HTR-8/SVneo (cell line): ENCODE results near the gene CSF1R.

ENCODE experiments used
- DNase-seq: peaks from one replicate; pipeline ENCODE4 v3.0.0; 2011; ENCODE audit warnings: low spot score, mixed read lengths; ENCODE audit not compliant: insufficient read length
- FAIRE-seq: peaks from 2 replicates; lab custom pipeline; 2011; peaks lifted over from hg19 to GRCh38; lab: Jason Lieb, UNC

CSF1R gene

GRCh38 chr5:150077060-150077459 lies 9.3 kb downstream of the CSF1R start:
- FAIRE-seq (no peak), DNase-seq (no peak)

GRCh38 chr5:150075806-150076205 lies 10.5 kb downstream of the CSF1R start:
- DNase-seq (no peak), FAIRE-seq (no peak)

- FAIRE-seq (no peak), DNase-seq (no peak)
Measured at GRCh38 chr5:150075233-150075632, 11.1 kb downstream of the CSF1R start.

GRCh38 chr5:150073677-150074076 lies 12.7 kb downstream of the CSF1R start:
- FAIRE-seq, result no peak
- DNase-seq, result no peak

- no peak for FAIRE-seq
Measured at GRCh38 chr5:150073086-150073625, 13.2 kb downstream of the CSF1R start.

GRCh38 chr5:150070821-150071220 lies 15.5 kb downstream of the CSF1R start:
- FAIRE-seq (no peak), DNase-seq (no peak)

More at GRCh38 chr5:150073086-150073625, 13.2 kb downstream of the CSF1R start:
- no peak for DNase-seq

GRCh38 chr5:150069672-150070627 lies 16.4 kb downstream of the CSF1R start:
- no peak for FAIRE-seq
- DNase-seq, result no peak

GRCh38 chr5:150068961-150069645 lies 17.3 kb downstream of the CSF1R start:
- DNase-seq (no peak), FAIRE-seq (no peak)

- DNase-seq (no peak), FAIRE-seq (no peak)
Measured at GRCh38 chr5:150068472-150068871, 17.9 kb downstream of the CSF1R start.

- no peak for FAIRE-seq
- DNase-seq, result no peak
Measured at GRCh38 chr5:150068071-150068470, 18.3 kb downstream of the CSF1R start.

- FAIRE-seq (no peak), DNase-seq (no peak)
Measured at GRCh38 chr5:150067405-150067960, 18.9 kb downstream of the CSF1R start.

- peak; percentile 63 for FAIRE-seq
- no peak for DNase-seq
Measured at GRCh38 chr5:150066901-150067396, 19.4 kb downstream of the CSF1R start.

- FAIRE-seq (no peak), DNase-seq (no peak)
Measured at GRCh38 chr5:150066436-150066835, 19.9 kb downstream of the CSF1R start.

GRCh38 chr5:150065886-150066285 lies 20.5 kb downstream of the CSF1R start:
- no peak for DNase-seq
- FAIRE-seq, result no peak

- no peak for FAIRE-seq
- DNase-seq, result peak; percentile 54
Measured at GRCh38 chr5:150065346-150065745, 21.0 kb downstream of the CSF1R start.

- DNase-seq (no peak), FAIRE-seq (no peak)
Measured at GRCh38 chr5:150064681-150065220, 21.6 kb downstream of the CSF1R start.

- FAIRE-seq (no peak), DNase-seq (no peak)
Measured at GRCh38 chr5:150063638-150064037, 22.7 kb downstream of the CSF1R start.

GRCh38 chr5:150062216-150062922 lies 24.0 kb downstream of the CSF1R start:
- FAIRE-seq, result no peak
- DNase-seq, result no peak

- DNase-seq, result no peak
- no peak for FAIRE-seq
Measured at GRCh38 chr5:150061538-150061995, 24.8 kb downstream of the CSF1R start.

GRCh38 chr5:150060471-150060870 lies 25.9 kb downstream of the CSF1R start:
- FAIRE-seq, result no peak
- DNase-seq, result no peak
